Adipocyte (in vitro differentiated cells): Measurements from ENCODE around the gene KLHL25.
"Not testable (repeated sequence)": the region's sequence is repeated elsewhere in the genome, so short reads cannot be mapped to it uniquely, and the experiment has no call there.

ENCODE experiments used
- DNase-seq: peaks from one replicate; pipeline ENCODE4 v3.0.0-alpha.2; 2015; ENCODE audit warnings: low read depth
- H3K27me3 ChIP-seq: replicated peaks from 2 replicates; pipeline ENCODE4 v1.7.0; 2013; ENCODE audit warnings: mild to moderate bottlenecking, low read length, moderate library complexity; ENCODE audit not compliant: control insufficient read depth, insufficient read depth
- H3K36me3 ChIP-seq: 2 replicates; pipeline ENCODE4 v1.7.0; 2013; ENCODE audit warnings: low read length, mild to moderate bottlenecking, moderate library complexity; ENCODE audit not compliant: control insufficient read depth, insufficient read depth, severe bottlenecking
- H3K4me1 ChIP-seq: 2 replicates; pipeline ENCODE4 v1.7.0; 2013; ENCODE audit warnings: mild to moderate bottlenecking, low read length, moderate library complexity; ENCODE audit not compliant: control insufficient read depth, insufficient read depth
- H3K4me3 ChIP-seq: 2 replicates; pipeline ENCODE4 v1.7.0; 2013; ENCODE audit warnings: mild to moderate bottlenecking, low read length, moderate library complexity
- H3K9ac ChIP-seq: 2 replicates; pipeline ENCODE4 v1.7.0; 2013; ENCODE audit warnings: mild to moderate bottlenecking, low read length, moderate library complexity
- H3K9me3 ChIP-seq: 2 replicates; pipeline ENCODE4 v1.7.0; 2013; ENCODE audit warnings: mild to moderate bottlenecking, low read length, moderate library complexity; ENCODE audit not compliant: control insufficient read depth

KLHL25 gene

GRCh38 chr15:85794598-85795336 lies at the start of gene KLHL25:
TSS of gene KLHL25 (minus strand) at chr15:85794925. CDS start at chr15:85769810, 25,115 bp downstream.
- no peaks in the 10 kb centered on the region for H3K36me3 ChIP-seq
- peaks cover 16% of the 10 kb centered on the region for H3K4me1 ChIP-seq
- H3K9me3 ChIP-seq = no peaks in the 10 kb centered on the region
- H3K4me3 ChIP-seq = peak within 1 kb of the TSS; percentile 92
- H3K27me3 ChIP-seq = peaks cover 13% of the 10 kb centered on the region
- DNase-seq = peak; percentile 97
- H3K9ac ChIP-seq = peak within 1 kb of the TSS; percentile 81

GRCh38 chr15:85840802-85841152 lies 46.1 kb upstream of the KLHL25 start:
- DNase-seq = no peak
- Histone ChIP-seq H3K9ac (peak overlapping the region; percentile 40), H3K4me3 (peak overlapping the region; percentile 72), H3K4me1 (peaks cover 4% of the 10 kb centered on the region), H3K9me3 (peaks cover 8% of the 10 kb centered on the region), H3K27me3 (peaks cover 24% of the 10 kb centered on the region), H3K36me3 (no peaks in the 10 kb centered on the region)

- H3K36me3 ChIP-seq = no peaks in the 10 kb centered on the region
- H3K9ac ChIP-seq = peak overlapping the region; percentile 40
- peaks cover 4% of the 10 kb centered on the region for H3K4me1 ChIP-seq
- peak; percentile 92 for DNase-seq
- H3K27me3 ChIP-seq = peaks cover 19% of the 10 kb centered on the region
- peaks cover 3% of the 10 kb centered on the region for H3K9me3 ChIP-seq
- H3K4me3 ChIP-seq = peak overlapping the region; percentile 72
These were observed 45.5 kb upstream of the KLHL25 start for GRCh38 chr15:85840079-85840801.

GRCh38 chr15:85839643-85840042 lies 44.9 kb upstream of the KLHL25 start:
- no peaks in the 10 kb centered on the region for H3K36me3 ChIP-seq
- no peak for DNase-seq
- H3K4me3 ChIP-seq = no peak overlapping the region
- peaks cover 16% of the 10 kb centered on the region for H3K27me3 ChIP-seq
- H3K9me3 ChIP-seq = no peaks in the 10 kb centered on the region
- no peak overlapping the region for H3K9ac ChIP-seq
- peaks cover 4% of the 10 kb centered on the region for H3K4me1 ChIP-seq

- H3K36me3 ChIP-seq = no peaks in the 10 kb centered on the region
- H3K27me3 ChIP-seq = peaks cover 12% of the 10 kb centered on the region
- H3K9me3 ChIP-seq = no peaks in the 10 kb centered on the region
- no peak overlapping the region for H3K4me3 ChIP-seq
- peaks cover 4% of the 10 kb centered on the region for H3K4me1 ChIP-seq
- no peak overlapping the region for H3K9ac ChIP-seq
- no peak for DNase-seq
These were observed 43.9 kb upstream of the KLHL25 start for GRCh38 chr15:85838655-85839054.

- H3K9me3 ChIP-seq = no peaks in the 10 kb centered on the region
- H3K27me3 ChIP-seq = peaks cover 9% of the 10 kb centered on the region
- H3K4me3 ChIP-seq = no peak overlapping the region
- DNase-seq = no peak
- peaks cover 4% of the 10 kb centered on the region for H3K4me1 ChIP-seq
- H3K36me3 ChIP-seq = no peaks in the 10 kb centered on the region
- H3K9ac ChIP-seq = no peak overlapping the region
These were observed 43.2 kb upstream of the KLHL25 start for GRCh38 chr15:85837881-85838280.

GRCh38 chr15:85837011-85837433 lies 42.3 kb upstream of the KLHL25 start:
- no peaks in the 10 kb centered on the region for H3K9me3 ChIP-seq
- peaks cover 4% of the 10 kb centered on the region for H3K4me1 ChIP-seq
- DNase-seq = no peak
- no peak overlapping the region for H3K9ac ChIP-seq
- no peaks in the 10 kb centered on the region for H3K36me3 ChIP-seq
- H3K27me3 ChIP-seq = peaks cover 16% of the 10 kb centered on the region
- H3K4me3 ChIP-seq = no peak overlapping the region

- no peak overlapping the region for H3K4me3 ChIP-seq
- no peaks in the 10 kb centered on the region for H3K36me3 ChIP-seq
- DNase-seq = no peak
- no peaks in the 10 kb centered on the region for H3K9me3 ChIP-seq
- peaks cover 19% of the 10 kb centered on the region for H3K27me3 ChIP-seq
- H3K4me1 ChIP-seq = no peaks in the 10 kb centered on the region
- H3K9ac ChIP-seq = no peak overlapping the region
These were observed 39.9 kb upstream of the KLHL25 start for GRCh38 chr15:85834651-85835050.

- Histone ChIP-seq H3K9me3 (no peaks in the 10 kb centered on the region), H3K9ac (no peak overlapping the region), H3K36me3 (no peaks in the 10 kb centered on the region), H3K27me3 (peaks cover 28% of the 10 kb centered on the region), H3K4me3 (no peak overlapping the region), H3K4me1 (no peaks in the 10 kb centered on the region)
- no peak for DNase-seq
These were observed 37.7 kb upstream of the KLHL25 start for GRCh38 chr15:85832394-85832793.

GRCh38 chr15:85831415-85832113 lies 36.8 kb upstream of the KLHL25 start:
- peak; percentile 88 for DNase-seq
- Histone ChIP-seq H3K4me1 (no peaks in the 10 kb centered on the region), H3K27me3 (peaks cover 25% of the 10 kb centered on the region), H3K36me3 (no peaks in the 10 kb centered on the region), H3K4me3 (no peak overlapping the region), H3K9me3 (no peaks in the 10 kb centered on the region), H3K9ac (no peak overlapping the region)

GRCh38 chr15:85829754-85830153 lies 35.0 kb upstream of the KLHL25 start:
- H3K4me1 ChIP-seq, DNase-seq, H3K9me3 ChIP-seq, H3K4me3 ChIP-seq, H3K9ac ChIP-seq, H3K36me3 ChIP-seq: not testable (repeated sequence)
- peaks cover 25% of the 10 kb centered on the region for H3K27me3 ChIP-seq
